Osteoblast (primary cell): Measurements from ENCODE around the gene TTC23L. TPM values are rescaled to one million over a fixed set of nuclear protein-coding genes. Genes with fewer than 3 reads are reported as not detected.

ENCODE experiments used
- DNase-seq: peaks from one replicate; pipeline ENCODE4 v3.0.0; 2011; ENCODE audit warnings: low spot score, mixed read lengths; ENCODE audit not compliant: insufficient read length; ENCODE audit errors: missing footprints
- H2AFZ ChIP-seq: 2 replicates; pipeline ENCODE4 v1.6.0; 2011; ENCODE audit warnings: mild to moderate bottlenecking, low read length
- H3K27ac ChIP-seq: 2 replicates; pipeline ENCODE4 v1.5.1; 2011; ENCODE audit warnings: mild to moderate bottlenecking, low read depth, low read length, moderate library complexity
- H3K27me3 ChIP-seq: 2 replicates; pipeline ENCODE4 v1.6.0; 2012; ENCODE audit warnings: mild to moderate bottlenecking, control low read depth, inconsistent platforms, low read length, moderate library complexity; ENCODE audit not compliant: insufficient read depth
- H3K36me3 ChIP-seq: 2 replicates; pipeline ENCODE4 v1.5.1; 2011; ENCODE audit warnings: mild to moderate bottlenecking, low read length, control low read depth, moderate library complexity; ENCODE audit not compliant: insufficient read depth
- H3K4me1 ChIP-seq: 2 replicates; pipeline ENCODE4 v1.5.1; 2011; ENCODE audit warnings: mild to moderate bottlenecking, low read length, control low read depth, moderate library complexity; ENCODE audit not compliant: insufficient read depth
- H3K4me2 ChIP-seq: 2 replicates; pipeline ENCODE4 v1.6.0; 2011; ENCODE audit warnings: mild to moderate bottlenecking, low read length; ENCODE audit not compliant: insufficient read depth
- H3K4me3 ChIP-seq: fragments of 200-600 bp; sonication (generic); 3 replicates; pipeline ENCODE4 v1.5.1; 2012; ENCODE audit warnings: mild to moderate bottlenecking, low read length, inconsistent platforms; ENCODE audit not compliant: insufficient read depth
- H3K79me2 ChIP-seq: 2 replicates; pipeline ENCODE4 v1.6.0; 2012; ENCODE audit warnings: mild to moderate bottlenecking, low read length, control low read depth, inconsistent platforms; ENCODE audit not compliant: insufficient read depth
- H3K9me3 ChIP-seq: 2 replicates; pipeline ENCODE4 v1.5.1; 2011; ENCODE audit warnings: low read depth, low read length, control low read depth
- H4K20me1 ChIP-seq: 2 replicates; pipeline ENCODE4 v1.6.0; 2012; ENCODE audit warnings: mild to moderate bottlenecking, low read length, control low read depth; ENCODE audit not compliant: insufficient read depth
- CTCF ChIP-seq: IDR thresholded peaks from 2 replicates; pipeline ENCODE4 v1.5.1; 2011; ENCODE audit warnings: mild to moderate bottlenecking, low read depth, low read length, moderate library complexity; ENCODE audit errors: extremely low read depth
- total RNA-seq: library from RNA; depleted of rRNA; stranded (reverse); fragments of >200 nt; gene quantifications from 2 replicates; pipeline ENCODE4 v1.2.3, GENCODE V29; 2012

The TTC23L gene
- total RNA-seq, 1 donor, result not detected

- no peak for TF ChIP-seq CTCF
- H3K4me1 ChIP-seq, result no peaks in the 10 kb centered on the region
- DNase-seq, result no peak
- H4K20me1 ChIP-seq, result no peaks in the 10 kb centered on the region
- H2AFZ ChIP-seq, result no peak overlapping the region
- no peaks in the 10 kb centered on the region for H3K9me3 ChIP-seq
- no peaks in the 10 kb centered on the region for H3K27me3 ChIP-seq
- H3K4me3 ChIP-seq, result no peak overlapping the region
- H3K79me2 ChIP-seq, result no peaks in the 10 kb centered on the region
- H3K27ac ChIP-seq, result no peak overlapping the region
- no peaks in the 10 kb centered on the region for H3K36me3 ChIP-seq
- no peak overlapping the region for H3K4me2 ChIP-seq
Measured at GRCh38 chr5:34847552-34847951, 8.6 kb downstream of the TTC23L start.

GRCh38 chr5:34848230-34848629 is 9.3 kb downstream of the TTC23L start:
- DNase-seq, result no peak

GRCh38 chr5:34849253-34849652 is 10.3 kb downstream of the TTC23L start:
- Histone ChIP-seq H3K4me2 (no peak overlapping the region), H3K79me2 (no peaks in the 10 kb centered on the region), H3K36me3 (no peaks in the 10 kb centered on the region), H2AFZ (no peak overlapping the region), H3K4me3 (no peak overlapping the region), H3K27me3 (no peaks in the 10 kb centered on the region), H4K20me1 (no peaks in the 10 kb centered on the region), H3K27ac (no peak overlapping the region), H3K4me1 (peaks cover under 1% of the 10 kb centered on the region), H3K9me3 (no peaks in the 10 kb centered on the region)
- TF ChIP-seq CTCF, result no peak
- no peak for DNase-seq

More at GRCh38 chr5:34848230-34848629, 9.3 kb downstream of the TTC23L start:
- Histone ChIP-seq H3K4me2 (no peak overlapping the region), H3K4me1 (no peaks in the 10 kb centered on the region), H3K27ac (no peak overlapping the region), H3K4me3 (no peak overlapping the region), H3K27me3 (no peaks in the 10 kb centered on the region), H3K9me3 (no peaks in the 10 kb centered on the region), H4K20me1 (no peaks in the 10 kb centered on the region), H3K36me3 (no peaks in the 10 kb centered on the region), H3K79me2 (no peaks in the 10 kb centered on the region), H2AFZ (no peak overlapping the region)
- no peak for TF ChIP-seq CTCF

- no peak overlapping the region for H2AFZ ChIP-seq
Measured at GRCh38 chr5:34854459-34855174, 15.7 kb downstream of the TTC23L start.

More at GRCh38 chr5:34854459-34855174, 15.7 kb downstream of the TTC23L start:
- no peaks in the 10 kb centered on the region for H3K27me3 ChIP-seq
- H3K9me3 ChIP-seq, result no peaks in the 10 kb centered on the region
- peaks cover 17% of the 10 kb centered on the region for H3K4me1 ChIP-seq
- H3K4me3 ChIP-seq, result no peak overlapping the region
- TF ChIP-seq CTCF, result no peak
- H3K27ac ChIP-seq, result no peak overlapping the region
- DNase-seq, result no peak
- no peaks in the 10 kb centered on the region for H4K20me1 ChIP-seq
- H3K79me2 ChIP-seq, result no peaks in the 10 kb centered on the region
- no peaks in the 10 kb centered on the region for H3K36me3 ChIP-seq
- H3K4me2 ChIP-seq, result no peak overlapping the region
